GM19240 (cell line): Measurements from ENCODE around the gene RASGRP3.

ENCODE experiments used
- DNase-seq: peaks from one replicate; pipeline ENCODE4 v3.0.0; 2011; ENCODE audit warnings: low spot score; ENCODE audit not compliant: insufficient read length

RASGRP3 gene

DNA sequence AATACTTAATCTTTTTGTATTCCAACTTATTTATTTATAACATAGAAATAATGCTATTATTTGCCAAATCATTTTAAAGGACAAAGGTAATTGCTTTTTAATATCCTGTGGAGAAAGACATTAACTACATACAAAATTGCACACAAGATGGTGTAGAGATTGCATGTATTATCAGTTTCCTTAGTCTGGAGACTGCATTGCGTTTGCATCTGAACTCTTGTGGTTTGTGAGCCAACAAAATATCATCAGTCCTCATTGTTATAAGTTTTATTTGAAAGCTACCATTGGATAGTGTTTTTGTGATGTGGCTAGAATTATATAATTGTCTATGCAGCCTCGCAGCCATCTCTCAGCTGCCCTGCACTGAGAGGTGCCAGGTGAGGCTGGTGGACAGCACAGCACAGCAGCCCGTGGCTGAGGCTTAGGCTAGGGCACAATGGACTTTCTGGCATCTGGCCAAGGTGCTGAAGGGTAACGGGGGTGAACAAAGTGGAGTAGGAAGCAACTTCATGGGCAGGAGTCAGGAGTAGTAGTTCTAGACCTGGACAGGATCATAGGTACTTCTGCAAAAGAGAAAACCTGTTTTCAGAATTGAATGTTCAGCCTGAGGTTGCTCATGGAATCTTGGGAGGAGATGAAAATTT, 15.1 kb downstream of the RASGRP3 start:
- DNase-seq = no peak

GRCh38 chr2:33492399-33493134, 16.1 kb downstream of the RASGRP3 start:
- DNase-seq = no peak

DNA sequence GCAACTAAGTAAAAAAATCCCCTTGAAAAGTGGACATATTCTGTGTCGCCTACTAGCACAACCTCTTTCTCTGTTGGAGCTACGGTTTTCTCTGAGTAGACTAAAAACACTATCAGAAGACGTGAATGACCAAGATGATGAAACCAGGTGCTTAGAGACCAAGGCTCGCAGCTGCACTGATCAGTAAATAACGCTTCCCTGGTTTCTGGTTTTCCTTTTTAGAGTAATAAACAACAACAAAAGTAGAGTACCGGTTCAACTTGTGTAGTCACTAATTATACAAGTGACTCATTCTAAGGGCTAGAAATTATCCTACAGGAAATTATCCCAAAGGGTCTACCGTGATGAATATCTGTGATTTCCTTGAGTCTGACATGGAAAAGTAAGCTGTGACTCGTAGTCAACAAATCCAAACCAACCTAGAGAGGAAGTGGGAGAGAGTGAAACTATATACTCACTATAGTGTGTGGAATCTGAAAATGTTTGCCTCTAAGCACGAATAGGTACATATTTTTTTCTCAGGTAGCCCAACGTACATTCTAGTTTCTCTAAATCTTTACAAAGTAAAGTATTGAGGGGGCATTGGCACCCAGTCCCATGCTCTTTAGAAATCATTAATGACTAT, 17.8 kb downstream of the RASGRP3 start:
- DNase-seq = no peak

DNA sequence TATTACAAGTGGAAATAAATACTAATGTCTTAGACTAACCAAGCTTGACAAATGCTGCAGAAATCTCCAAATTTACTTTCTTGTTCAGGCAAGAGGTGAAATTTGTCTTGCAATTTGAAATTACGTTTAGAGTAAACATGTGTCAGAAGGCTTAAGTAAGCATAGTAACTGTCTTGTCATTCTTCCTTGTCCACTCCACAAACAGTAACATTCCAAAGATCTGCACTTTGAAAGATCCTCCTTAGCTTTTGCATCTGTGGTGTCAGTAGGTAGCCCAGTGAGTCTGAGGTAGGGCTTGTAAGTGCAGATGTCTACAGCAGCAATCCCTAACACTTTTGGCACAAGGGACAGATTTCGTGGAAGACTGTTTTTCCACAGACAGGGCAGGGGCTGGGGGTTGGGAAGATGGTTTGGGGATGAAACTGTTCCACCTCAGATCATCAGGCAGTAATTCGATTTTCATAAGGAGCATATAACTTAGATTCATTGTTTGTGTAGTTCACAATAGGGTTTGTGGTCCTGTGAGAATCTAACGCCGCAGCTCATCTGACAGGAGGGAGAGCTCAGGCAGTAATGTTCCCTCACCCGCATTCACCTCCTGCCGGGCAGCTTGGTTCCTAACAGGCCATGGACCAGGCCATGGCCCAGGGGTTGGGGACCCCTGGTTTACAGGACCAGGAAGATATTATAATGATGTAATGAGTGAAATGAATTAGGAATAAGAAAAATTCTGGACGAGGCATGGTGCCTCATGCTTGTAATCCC, 18.6 kb downstream of the RASGRP3 start:
- DNase-seq = no peak

- no peak for DNase-seq
Measured at GRCh38 chr2:33495683-33496082, 19.2 kb downstream of the RASGRP3 start.

- no peak for DNase-seq
Measured at GRCh38 chr2:33496150-33496549, 19.7 kb downstream of the RASGRP3 start.

GRCh38 chr2:33496726-33497125, 20.3 kb downstream of the RASGRP3 start:
- no peak for DNase-seq

DNA sequence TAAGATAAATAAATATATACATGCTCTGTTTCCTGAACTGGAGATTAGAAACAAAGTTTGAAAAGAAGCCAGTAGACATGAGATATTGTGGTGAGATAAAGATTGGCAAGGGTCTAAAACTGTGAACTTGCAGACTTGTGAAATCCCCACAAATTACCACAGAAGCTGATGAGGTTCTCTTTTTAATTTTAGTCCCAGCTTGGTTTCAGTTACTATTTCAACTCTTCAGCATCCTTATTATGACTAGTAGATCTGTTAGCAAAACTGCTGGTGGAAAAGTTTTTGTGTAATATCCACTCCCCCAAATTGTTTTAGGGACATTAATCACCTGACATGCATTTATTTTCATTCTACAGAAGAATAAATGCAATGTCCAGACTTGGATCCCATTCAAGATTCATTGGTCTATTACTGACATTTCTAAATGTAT, 20.8 kb downstream of the RASGRP3 start:
- no peak for DNase-seq

DNA sequence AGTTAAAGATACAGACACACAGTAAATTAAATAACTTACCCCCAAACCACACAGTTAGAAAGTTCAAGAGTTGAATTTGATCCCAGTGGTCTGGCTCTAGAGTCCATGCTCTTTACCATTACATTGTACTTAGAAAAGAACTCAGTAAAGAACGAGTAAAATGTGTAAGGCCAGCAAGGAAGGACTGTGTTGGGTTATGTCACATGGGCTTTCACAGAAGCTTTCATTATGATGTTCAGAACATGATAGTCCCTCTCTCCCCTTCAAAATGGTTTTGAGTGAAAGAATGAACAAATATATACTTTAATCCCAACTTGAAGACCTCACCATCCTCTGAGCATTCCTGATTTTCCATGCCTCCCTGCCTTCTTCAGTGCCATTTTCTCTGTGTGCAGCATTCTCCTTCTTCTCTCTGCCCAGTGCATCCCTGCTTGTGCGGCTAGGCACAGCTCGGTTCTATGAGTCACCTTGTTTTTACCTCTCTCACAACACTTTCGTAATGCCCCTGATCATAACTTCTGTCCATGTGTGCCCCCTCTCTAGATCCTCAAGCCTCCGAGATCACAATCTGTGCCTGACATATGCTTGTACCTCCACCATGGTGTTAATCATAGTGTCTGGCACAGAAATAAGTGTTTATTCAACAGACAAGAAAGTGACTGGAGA, 22.0 kb downstream of the RASGRP3 start:
- DNase-seq = no peak

DNA sequence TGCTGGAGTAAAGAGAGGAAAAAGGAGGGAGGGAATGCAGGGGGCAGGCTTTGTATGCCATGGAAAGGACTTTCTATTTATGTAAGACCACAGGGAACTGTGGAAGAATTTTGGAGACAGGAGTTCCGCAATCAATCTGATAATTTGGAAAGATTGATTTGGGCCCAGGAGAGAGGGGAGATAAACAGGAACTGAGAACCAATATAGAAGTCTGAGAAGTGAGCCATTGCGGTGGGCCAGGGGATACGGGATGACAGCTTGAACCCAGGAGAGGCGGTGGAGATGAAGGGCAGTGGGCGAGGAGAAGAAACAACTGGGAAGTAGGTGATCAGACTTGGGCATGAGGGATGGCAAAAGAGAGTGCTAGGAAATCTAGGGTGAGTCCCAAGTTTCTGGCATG, 23.7 kb downstream of the RASGRP3 start:
- DNase-seq = no peak

DNA sequence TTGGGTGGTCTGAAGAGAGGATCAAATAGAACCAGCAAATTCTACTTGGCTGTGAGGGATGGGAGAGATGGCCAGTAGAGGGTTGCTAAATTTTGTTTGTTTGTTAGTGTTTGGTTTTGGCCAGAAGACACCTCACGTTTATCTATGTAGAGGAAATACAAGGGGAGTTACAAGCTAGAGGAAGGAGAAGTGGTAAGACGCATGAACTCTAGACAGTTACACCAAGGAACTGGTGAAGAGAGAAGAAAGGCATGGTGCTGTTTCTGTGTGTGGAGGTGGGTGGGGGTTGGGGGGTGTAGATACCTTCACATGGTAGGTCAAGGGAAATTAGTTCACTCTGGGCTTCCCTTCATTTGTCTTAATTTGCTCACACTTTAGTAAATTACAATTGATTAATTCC, 25.6 kb downstream of the RASGRP3 start:
- DNase-seq = no peak

DNA sequence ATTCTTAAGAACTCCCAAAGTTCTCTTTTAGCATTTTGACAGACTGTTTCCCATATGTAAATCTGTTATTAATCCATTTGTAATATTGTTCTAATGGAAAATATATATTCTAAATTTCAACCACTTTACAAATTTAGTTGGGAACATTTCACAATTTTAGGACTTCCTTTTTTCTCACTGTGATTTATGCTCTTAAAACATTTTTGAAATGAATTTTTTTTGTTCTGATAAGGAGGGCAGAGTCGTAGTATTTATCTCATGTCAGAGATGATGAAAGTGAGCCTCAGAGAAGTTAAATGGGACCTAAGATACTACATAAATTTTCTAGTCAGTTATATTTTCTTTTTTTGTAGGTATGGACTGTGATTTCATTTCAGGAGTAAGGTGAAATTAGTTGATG, 26.6 kb downstream of the RASGRP3 start:
- DNase-seq = no peak

- DNase-seq = no peak
Measured at GRCh38 chr2:33505966-33506365, 29.5 kb downstream of the RASGRP3 start.

DNA sequence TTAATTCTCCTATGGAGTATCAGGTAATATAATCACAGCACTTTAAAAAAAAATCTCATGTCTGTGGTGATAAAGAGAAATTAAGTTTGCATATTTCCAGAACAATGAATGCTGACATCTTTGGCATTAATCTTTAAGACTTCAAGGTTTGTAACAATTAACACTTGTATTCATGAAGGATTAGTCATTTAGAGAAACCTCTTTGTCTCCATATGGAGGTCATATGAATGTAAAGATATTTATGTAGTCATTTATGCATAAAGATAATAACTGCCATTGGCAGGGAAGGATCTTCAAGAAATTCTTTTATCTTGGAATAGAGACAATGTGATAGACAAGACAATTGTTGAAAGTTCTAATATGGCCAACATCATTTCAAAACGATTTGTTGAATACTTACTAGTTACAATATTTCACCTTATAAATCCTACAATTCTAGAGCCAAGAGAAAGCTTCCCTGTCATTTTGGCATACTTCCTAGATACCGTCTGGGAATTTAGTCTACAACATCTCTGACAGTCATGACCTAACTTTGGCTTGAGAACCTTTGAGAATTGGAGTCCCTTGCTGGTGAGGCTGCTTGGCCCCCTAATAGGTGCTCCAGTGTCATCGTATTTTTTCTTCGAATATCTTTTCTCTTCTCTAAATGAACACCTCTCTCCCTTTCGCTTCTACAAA, 33.6 kb downstream of the RASGRP3 start:
- no peak for DNase-seq

- no peak for DNase-seq
Measured at GRCh38 chr2:33510586-33510968, 34.1 kb downstream of the RASGRP3 start.

GRCh38 chr2:33511141-33511540, 34.7 kb downstream of the RASGRP3 start:
- no peak for DNase-seq

DNA sequence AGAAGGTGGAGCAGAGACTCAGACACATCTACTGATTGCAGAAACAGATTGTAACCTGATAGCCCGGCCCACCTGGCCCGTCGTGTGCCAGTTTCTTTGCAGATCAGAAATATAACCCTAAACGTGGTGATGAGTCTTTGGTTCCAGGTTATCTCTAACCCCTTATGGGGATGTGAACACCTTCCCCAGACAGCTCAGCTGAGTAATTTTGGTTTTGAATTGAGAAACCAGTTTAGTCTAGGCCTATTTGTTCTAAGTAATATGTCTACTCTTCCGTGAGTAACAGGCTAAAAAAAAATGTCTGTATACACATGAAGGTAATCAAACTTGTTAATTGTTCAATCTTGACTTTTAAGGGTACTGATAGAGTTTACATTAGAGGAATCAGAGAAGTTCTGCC, 35.7 kb downstream of the RASGRP3 start:
- no peak for DNase-seq

DNA sequence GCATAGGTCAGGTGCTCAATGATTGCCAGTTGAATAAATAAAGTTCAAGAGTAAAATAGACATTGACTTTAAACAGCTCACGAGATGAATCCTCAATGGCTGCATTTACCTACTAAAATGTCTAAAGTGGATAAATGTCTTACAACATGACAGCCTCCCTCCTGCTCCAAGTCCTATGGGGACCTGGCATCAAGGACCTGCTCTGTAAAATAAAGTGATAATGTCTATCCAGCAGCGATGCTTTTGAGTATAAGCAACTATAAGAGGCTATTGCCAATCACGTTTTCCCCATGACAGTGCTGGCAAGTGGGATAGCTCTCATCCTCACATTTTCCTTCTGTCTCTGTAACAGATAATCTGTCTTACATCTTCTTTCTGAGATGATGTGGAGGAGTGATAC, 37.0 kb downstream of the RASGRP3 start:
- no peak for DNase-seq

DNA sequence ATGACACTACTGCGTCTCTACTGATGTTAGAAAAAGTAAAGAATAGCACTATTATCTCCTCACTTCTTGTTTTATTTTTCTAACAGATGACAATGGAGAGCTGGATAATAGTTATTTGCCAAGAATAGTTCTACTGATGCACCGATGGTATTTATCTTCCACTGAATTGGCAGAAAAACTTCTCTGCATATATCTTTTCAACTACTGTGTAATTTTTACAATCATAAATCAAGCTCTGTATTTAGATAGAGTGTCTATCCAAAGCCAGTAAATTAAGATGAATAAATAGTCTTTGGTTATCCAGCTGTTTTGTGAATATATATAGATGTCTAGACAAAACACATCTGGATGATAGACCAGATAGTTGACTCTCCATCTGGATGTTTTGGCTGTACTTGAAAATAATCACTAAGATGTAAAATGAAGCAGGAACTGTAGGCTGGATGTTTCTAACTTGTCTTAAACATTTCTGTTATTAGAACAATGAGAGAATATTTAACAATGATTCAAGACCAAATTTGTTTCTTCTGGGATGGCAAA, 40.1 kb downstream of the RASGRP3 start:
- no peak for DNase-seq

DNA sequence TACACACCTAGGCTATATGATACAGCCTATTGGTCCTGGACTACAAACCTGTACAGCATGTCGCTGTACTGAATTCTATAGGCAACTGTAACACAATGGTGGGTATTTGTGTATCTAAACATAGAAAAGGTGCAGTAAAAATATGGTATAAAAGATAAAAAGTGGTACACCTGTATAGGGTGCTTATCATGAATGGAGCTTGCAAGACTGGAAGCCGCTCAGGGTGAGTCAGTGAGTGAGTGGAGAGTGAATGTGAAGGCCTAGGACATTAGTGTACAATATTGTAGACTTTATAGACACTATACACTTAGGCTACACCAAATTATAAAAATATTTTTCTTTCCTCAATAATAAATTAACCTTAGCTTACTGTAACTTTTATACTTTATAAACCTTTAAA, 41.8 kb downstream of the RASGRP3 start:
- no peak for DNase-seq

GRCh38 chr2:33518929-33519328, 42.5 kb downstream of the RASGRP3 start:
- no peak for DNase-seq
